Measurements from ENCODE around the gene RUNX2. TPM values are rescaled to one million over a fixed set of nuclear protein-coding genes. Genes with fewer than 3 reads are reported as not detected.

Gene RUNX2
- total RNA-seq, 4 donors from 2014 or later: 0.26 to 6.2 (median 2.1) TPM

DNA sequence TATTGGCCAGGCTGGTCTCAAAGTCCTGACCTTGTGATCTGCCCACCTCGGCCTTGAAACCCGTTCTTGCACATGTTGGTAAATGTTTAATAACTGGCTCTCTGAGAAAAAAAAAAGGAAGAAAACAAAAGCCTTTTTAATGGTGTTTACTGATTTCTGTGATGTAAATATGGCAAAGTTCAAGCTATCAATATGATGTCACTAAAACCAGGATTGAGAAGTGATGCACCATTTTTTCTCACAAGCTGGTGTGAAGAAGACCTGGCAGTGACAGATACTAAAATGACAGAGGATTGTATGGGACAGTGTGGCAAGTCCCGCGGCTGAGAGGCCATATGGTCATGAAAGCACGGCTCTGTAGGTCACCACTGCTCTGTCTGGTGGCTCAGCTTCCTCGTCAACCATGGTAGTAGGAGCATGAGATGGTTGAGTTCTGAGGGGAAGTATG lies 245.9 kb downstream of the RUNX2 start:
- H3K27ac ChIP-seq: no peak overlapping the region
- intact Hi-C loops (cut with DNase I; ENCODE audit: low total_unique reads): no loop called here
- H3K4me3 ChIP-seq: no peak overlapping the region
- no peaks in the 10 kb centered on the region for H3K4me1 ChIP-seq
- H3K36me3 ChIP-seq: no peaks in the 10 kb centered on the region
- TF ChIP-seq CTCF (IDR thresholded peaks at IDR 0.05): no peak
- H3K9me3 ChIP-seq: no peaks in the 10 kb centered on the region
- H3K27me3 ChIP-seq: no peaks in the 10 kb centered on the region
- no peak for DNase-seq

GRCh38 chr6:45574885-45575284 lies 246.8 kb downstream of the RUNX2 start:
- Histone ChIP-seq H3K4me1 (no peaks in the 10 kb centered on the region), H3K9me3 (no peaks in the 10 kb centered on the region), H3K4me3 (no peak overlapping the region), H3K27me3 (no peaks in the 10 kb centered on the region), H3K36me3 (no peaks in the 10 kb centered on the region), H3K27ac (no peak overlapping the region)
- no peak for DNase-seq
- TF ChIP-seq CTCF (IDR thresholded peaks at IDR 0.05) (no peak), POLR2A (IDR thresholded peaks at IDR 0.05) (no peak)
- intact Hi-C loops (cut with DNase I; ENCODE audit: low total_unique reads): no loop called here

- no peak for TF ChIP-seq CTCF (IDR thresholded peaks at IDR 0.05)
- TF ChIP-seq POLR2A (IDR thresholded peaks at IDR 0.05): no peak
- no peaks in the 10 kb centered on the region for H3K4me1 ChIP-seq
- intact Hi-C loops (cut with DNase I; ENCODE audit: low total_unique reads): no loop called here
- peak overlapping the region; percentile 13 to 55 for H3K27ac ChIP-seq
- H3K4me3 ChIP-seq: no peak overlapping the region
- no peaks in the 10 kb centered on the region for H3K27me3 ChIP-seq
- no peaks in the 10 kb centered on the region for H3K9me3 ChIP-seq
- no peak for DNase-seq
- H3K36me3 ChIP-seq: no peaks in the 10 kb centered on the region
Observed at GRCh38 chr6:45576648-45577624, 248.8 kb downstream of the RUNX2 start.

DNA sequence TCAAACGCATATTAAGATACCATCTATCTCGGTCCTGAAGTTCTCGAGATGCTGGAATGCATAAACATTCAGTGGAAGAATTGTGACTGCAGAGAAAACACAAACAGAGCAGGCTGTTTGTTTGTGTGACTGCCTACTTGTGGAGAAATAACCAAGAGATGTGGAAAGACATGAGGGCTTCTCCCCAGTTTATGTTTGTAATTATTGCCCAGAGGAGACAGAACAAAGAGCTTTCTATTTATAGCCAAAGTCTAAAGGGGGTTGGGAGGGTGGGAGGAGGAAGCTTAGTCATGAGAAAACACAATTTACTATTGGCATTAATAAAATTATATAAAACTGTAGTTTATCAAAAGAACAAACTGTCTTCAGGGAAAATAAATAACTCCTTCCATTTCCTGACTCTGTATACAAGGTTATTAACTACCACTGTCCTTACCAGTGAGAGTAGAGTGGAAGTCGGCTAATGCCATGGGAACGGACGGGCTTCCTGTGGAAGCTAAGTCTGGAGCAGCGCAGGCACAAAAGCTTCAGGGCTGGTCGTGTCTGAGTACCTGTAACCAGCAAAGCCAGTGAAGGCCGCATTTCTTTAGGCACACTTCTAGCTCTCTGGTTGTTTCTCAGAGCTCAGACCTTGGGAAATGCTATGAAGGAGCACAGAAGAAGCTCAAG lies 249.8 kb downstream of the RUNX2 start:
- no peaks in the 10 kb centered on the region for H3K36me3 ChIP-seq
- intact Hi-C loops (cut with DNase I; ENCODE audit: low total_unique reads): no loop called here
- DNase-seq: no peak
- H3K4me1 ChIP-seq: no peaks in the 10 kb centered on the region
- TF ChIP-seq CTCF (IDR thresholded peaks at IDR 0.05) (no peak), POLR2A (IDR thresholded peaks at IDR 0.05) (no peak)
- H3K4me3 ChIP-seq: no peak overlapping the region
- H3K27ac ChIP-seq: peak overlapping the region; percentile 13 to 55
- H3K9me3 ChIP-seq: no peaks in the 10 kb centered on the region
- H3K27me3 ChIP-seq: no peaks in the 10 kb centered on the region

GRCh38 chr6:45584127-45584526 lies 256.0 kb downstream of the RUNX2 start:
- intact Hi-C loops (cut with DNase I; ENCODE audit: low total_unique reads): no loop called here
- H3K9me3 ChIP-seq: no peaks in the 10 kb centered on the region
- TF ChIP-seq POLR2A (IDR thresholded peaks at IDR 0.05): no peak
- TF ChIP-seq CTCF (IDR thresholded peaks at IDR 0.05): no peak
- no peaks in the 10 kb centered on the region for H3K36me3 ChIP-seq
- no peak overlapping the region for H3K4me3 ChIP-seq
- no peak overlapping the region for H3K27ac ChIP-seq
- H3K4me1 ChIP-seq: no peaks in the 10 kb centered on the region
- no peaks in the 10 kb centered on the region for H3K27me3 ChIP-seq
- DNase-seq: no peak

All from uterus (tissue), 4 donors.